Glutamatergic neuron (in vitro differentiated cells): ENCODE results near the gene PYGO2. TPM values are rescaled to one million over a fixed set of nuclear protein-coding genes. Genes with fewer than 3 reads are reported as not detected.
A peak's percentile ranks its signal among the peaks of the same experiment; 100 is the strongest.
"Not testable (repeated sequence)": the region's sequence is repeated elsewhere in the genome, so short reads cannot be mapped to it uniquely, and the experiment has no call there.

Experiments used
- DNase-seq: peaks from one replicate; pipeline ENCODE4 v3.0.0; 2022
- H3K27ac Mint-ChIP-seq: one replicate; pipeline ENCODE4 v1.8.0; 2020; ENCODE audit warnings: mild to moderate bottlenecking, mixed read lengths, inconsistent platforms; ENCODE audit not compliant: unreplicated experiment
- H3K27me3 Mint-ChIP-seq: one replicate; pipeline ENCODE4 v1.8.0; 2020; ENCODE audit warnings: mild to moderate bottlenecking, moderate library complexity, mixed read lengths, inconsistent platforms; ENCODE audit not compliant: unreplicated experiment
- H3K36me3 Mint-ChIP-seq: one replicate; pipeline ENCODE4 v1.8.0; 2020; ENCODE audit warnings: mild to moderate bottlenecking, mixed read lengths, inconsistent platforms; ENCODE audit not compliant: unreplicated experiment
- H3K4me1 Mint-ChIP-seq: one replicate; pipeline ENCODE4 v1.8.0; 2020; ENCODE audit warnings: mild to moderate bottlenecking, low read depth, mixed read lengths, inconsistent platforms; ENCODE audit not compliant: unreplicated experiment
- H3K4me3 Mint-ChIP-seq: one replicate; pipeline ENCODE4 v1.8.0; 2020; ENCODE audit warnings: mild to moderate bottlenecking, mixed read lengths, inconsistent platforms; ENCODE audit not compliant: unreplicated experiment
- H3K9me3 Mint-ChIP-seq: one replicate; pipeline ENCODE4 v1.8.0; 2020; ENCODE audit warnings: mild to moderate bottlenecking, moderate library complexity, mixed read lengths, inconsistent platforms; ENCODE audit not compliant: unreplicated experiment
- total RNA-seq: library from RNA; stranded (reverse); fragmentation: NEBNext Ultra II Directional; extraction: Animal tissue kit (Norgen Biotek cat#: 25700); gene quantifications from one replicate; pipeline ENCODE4 v1.2.1, GENCODE V29; 2021; ENCODE audit not compliant: unreplicated experiment
- TF ChIP-seq, protein P1 (sequence below): fragments of 200-600 bp; sonication (generic); IDR thresholded peaks from one replicate; pipeline ENCODE4 v1.5.0; 2021; ENCODE audit not compliant: partially characterized antibody, unreplicated experiment

PYGO2 gene
- total RNA-seq, 1 donor from 2014 or later, result 32.7 TPM

DNA sequence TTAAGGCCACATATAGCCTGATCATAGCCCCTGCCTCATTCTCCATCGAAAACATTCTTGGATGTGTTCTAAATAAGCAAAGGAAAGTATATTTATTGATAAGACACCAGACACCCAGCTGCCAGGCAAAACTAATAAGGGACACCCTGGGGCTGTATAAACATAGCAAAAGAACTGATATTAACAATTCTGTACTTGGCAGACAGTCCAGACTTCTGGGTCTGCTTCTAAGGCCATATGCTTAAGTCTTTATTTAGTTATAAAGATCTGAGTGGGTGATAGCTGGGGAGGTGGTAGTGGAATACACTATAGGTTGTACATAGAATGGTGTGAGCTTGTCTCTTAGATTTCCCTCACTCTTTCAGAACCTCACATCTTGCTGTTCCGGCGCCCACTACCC is 16.8 kb upstream of the PYGO2 start:
- no peak overlapping the region for H3K27ac Mint-ChIP-seq
- DNase-seq, result no peak
- H3K9me3 Mint-ChIP-seq, result no peaks in the 10 kb centered on the region
- no peak overlapping the region for H3K4me3 Mint-ChIP-seq
- TF ChIP-seq, protein P1, sequence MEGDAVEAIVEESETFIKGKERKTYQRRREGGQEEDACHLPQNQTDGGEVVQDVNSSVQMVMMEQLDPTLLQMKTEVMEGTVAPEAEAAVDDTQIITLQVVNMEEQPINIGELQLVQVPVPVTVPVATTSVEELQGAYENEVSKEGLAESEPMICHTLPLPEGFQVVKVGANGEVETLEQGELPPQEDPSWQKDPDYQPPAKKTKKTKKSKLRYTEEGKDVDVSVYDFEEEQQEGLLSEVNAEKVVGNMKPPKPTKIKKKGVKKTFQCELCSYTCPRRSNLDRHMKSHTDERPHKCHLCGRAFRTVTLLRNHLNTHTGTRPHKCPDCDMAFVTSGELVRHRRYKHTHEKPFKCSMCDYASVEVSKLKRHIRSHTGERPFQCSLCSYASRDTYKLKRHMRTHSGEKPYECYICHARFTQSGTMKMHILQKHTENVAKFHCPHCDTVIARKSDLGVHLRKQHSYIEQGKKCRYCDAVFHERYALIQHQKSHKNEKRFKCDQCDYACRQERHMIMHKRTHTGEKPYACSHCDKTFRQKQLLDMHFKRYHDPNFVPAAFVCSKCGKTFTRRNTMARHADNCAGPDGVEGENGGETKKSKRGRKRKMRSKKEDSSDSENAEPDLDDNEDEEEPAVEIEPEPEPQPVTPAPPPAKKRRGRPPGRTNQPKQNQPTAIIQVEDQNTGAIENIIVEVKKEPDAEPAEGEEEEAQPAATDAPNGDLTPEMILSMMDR, result no peak
- H3K36me3 Mint-ChIP-seq, result no peaks in the 10 kb centered on the region
- H3K27me3 Mint-ChIP-seq, result no peaks in the 10 kb centered on the region
- no peaks in the 10 kb centered on the region for H3K4me1 Mint-ChIP-seq

DNA sequence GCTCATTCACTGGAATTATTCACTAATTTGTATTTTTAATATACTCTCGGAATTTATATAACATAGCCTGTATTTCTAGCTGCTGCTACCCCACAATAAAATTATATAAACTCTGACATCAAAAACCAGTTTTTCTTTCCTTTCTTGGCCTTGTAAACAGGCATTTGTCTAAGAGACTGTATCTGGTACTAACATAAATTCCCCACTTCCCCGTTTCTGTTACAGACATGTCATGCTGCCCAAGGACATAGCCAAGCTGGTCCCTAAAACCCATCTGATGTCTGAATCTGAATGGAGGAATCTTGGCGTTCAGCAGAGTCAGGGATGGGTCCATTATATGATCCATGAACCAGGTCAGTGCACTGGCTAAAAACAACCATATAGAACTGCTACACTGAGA is 16.2 kb upstream of the PYGO2 start:
- H3K27ac Mint-ChIP-seq, result peak overlapping the region; percentile 37

DNA sequence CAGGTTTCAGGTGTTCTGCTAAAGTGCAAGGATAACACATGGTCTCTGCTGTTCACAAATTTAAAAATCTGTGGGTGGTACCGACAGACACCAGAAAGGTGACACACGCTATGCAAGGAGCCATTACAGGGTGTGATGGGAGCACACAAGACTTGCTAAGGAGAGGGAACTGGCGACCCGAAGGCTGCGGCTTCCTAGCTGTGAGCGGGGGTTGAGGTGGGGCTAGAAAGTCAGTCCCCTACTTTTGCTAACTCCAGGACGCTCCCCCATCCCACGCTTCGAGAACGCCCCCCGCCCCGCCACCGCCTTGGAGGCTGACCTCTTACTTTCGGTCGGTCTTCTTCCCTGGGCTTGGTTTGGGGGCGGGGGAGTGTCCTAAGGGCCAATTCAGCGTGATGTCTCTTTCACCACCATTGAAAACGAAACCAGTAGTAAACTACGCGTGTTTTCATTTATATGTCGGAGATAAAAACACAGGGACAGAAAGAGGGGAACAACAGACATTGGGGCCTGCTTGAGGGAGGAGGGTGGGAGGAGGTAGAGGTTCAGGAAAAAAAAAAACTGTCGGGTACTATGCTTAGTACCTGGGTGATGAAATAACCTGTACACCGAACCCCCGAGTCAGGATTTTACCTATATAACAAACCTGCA is 14.0 kb upstream of the PYGO2 start:
- H3K27me3 Mint-ChIP-seq, result peaks cover 2% of the 10 kb centered on the region
- peaks cover 2% of the 10 kb centered on the region for H3K9me3 Mint-ChIP-seq
- peaks cover 19% of the 10 kb centered on the region for H3K4me1 Mint-ChIP-seq
- H3K36me3 Mint-ChIP-seq, result no peaks in the 10 kb centered on the region
- DNase-seq, result peak; percentile 50
- TF ChIP-seq, protein P1, result no peak
- no peak overlapping the region for H3K4me3 Mint-ChIP-seq
- H3K27ac Mint-ChIP-seq, result no peak overlapping the region

More for the DNA sequence above, 16.2 kb upstream of the PYGO2 start:
- not testable (repeated sequence) for H3K9me3 Mint-ChIP-seq, H3K36me3 Mint-ChIP-seq, H3K4me3 Mint-ChIP-seq, H3K4me1 Mint-ChIP-seq, H3K27me3 Mint-ChIP-seq, DNase-seq

DNA sequence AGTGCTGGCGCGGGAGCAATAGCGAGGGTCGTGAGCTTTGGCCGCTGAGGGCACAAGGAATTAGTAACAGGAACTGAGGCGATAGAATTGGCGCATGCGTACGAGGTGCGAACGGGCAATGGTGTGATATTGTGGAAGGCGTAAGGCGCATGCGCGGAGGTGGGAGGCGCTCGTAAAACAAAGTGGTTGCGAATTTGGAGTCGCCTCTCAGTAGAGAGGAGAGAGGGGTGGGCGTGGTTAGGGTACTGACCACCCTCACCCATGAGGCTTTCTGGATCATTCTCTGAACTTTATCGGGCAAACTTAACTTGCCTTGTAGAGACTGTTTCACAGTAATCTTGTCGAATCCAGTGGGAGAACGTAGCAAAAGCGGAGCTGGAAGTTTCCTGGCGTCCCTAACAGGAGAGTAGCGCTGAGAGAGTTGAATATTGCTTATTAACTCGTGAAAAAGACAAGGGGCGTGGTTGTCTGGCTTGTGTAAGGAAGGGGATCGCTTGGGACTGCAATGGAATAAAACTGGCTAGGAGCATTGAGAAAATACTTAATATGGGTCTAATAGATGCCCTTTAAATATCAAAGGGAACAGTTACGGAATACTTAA is 13.3 kb upstream of the PYGO2 start:
- H3K9me3 Mint-ChIP-seq, result peaks cover 2% of the 10 kb centered on the region
- peaks cover 19% of the 10 kb centered on the region for H3K4me1 Mint-ChIP-seq
- peak; percentile 96 for DNase-seq
- peaks cover 2% of the 10 kb centered on the region for H3K27me3 Mint-ChIP-seq
- TF ChIP-seq, protein P1, result no peak
- H3K4me3 Mint-ChIP-seq, result no peak overlapping the region
- H3K27ac Mint-ChIP-seq, result no peak overlapping the region
- H3K36me3 Mint-ChIP-seq, result no peaks in the 10 kb centered on the region

GRCh38 chr1:154974102-154974807 is 12.7 kb upstream of the PYGO2 start, which contains the start of gene CKS1B:
Gene CKS1B, plus strand, starts transcription at chr1:154974681. Its CDS starts 65 bp downstream, at chr1:154974746.
- peaks cover 22% of the 10 kb centered on the region for H3K4me1 Mint-ChIP-seq
- peaks cover 2% of the 10 kb centered on the region for H3K9me3 Mint-ChIP-seq
- H3K27me3 Mint-ChIP-seq, result peaks cover 6% of the 10 kb centered on the region
- no peak within 1 kb of the TSS for H3K4me3 Mint-ChIP-seq
- no peaks in the 10 kb centered on the region for H3K36me3 Mint-ChIP-seq
- DNase-seq, result peak; percentile 94
- no peak within 1 kb of the TSS for H3K27ac Mint-ChIP-seq
- TF ChIP-seq, protein P1, result no peak
